Fibroblast of skin of left biceps (primary cell): Measurements from ENCODE around the gene ATP11A.
A peak's percentile ranks its signal among the peaks of the same experiment; 100 is the strongest.

ENCODE experiments used
- DNase-seq, 2 experiments: peaks; one replicate each; pipeline ENCODE4 v3.0.0-alpha.2; 2013; ENCODE audit warnings: low read depth in 2 of 2

Gene ATP11A

GRCh38 chr13:112723771-112724170, 33.9 kb downstream of the ATP11A start:
- no peak for DNase-seq

DNA sequence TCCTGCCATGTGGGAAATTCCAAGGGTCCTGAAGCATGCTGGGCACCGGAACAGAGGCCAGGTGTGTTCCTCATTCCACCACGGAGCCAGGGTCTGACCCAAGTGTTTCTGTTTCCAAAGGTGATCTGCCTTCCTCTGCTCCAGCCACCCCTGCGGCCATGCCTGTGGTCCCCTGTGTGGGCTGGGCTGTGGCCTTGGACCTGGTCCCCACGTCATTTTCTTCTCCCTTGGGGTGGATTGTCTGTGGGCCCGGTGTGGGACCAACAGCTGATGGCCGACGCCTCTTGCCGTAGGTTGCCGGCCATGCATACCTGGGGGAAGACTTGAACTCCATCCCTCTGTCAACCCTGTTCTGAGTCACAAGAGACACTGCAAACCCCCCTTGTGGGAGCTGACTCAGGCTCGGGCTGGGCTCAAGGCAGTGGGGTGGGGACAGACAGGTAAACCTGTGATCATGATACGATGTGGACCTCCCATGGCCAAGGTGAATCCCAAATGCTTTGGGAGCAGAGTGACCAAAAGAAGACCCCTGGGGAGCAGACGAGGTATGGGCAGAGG, 35.0 kb downstream of the ATP11A start:
- DNase-seq, result no peak

DNA sequence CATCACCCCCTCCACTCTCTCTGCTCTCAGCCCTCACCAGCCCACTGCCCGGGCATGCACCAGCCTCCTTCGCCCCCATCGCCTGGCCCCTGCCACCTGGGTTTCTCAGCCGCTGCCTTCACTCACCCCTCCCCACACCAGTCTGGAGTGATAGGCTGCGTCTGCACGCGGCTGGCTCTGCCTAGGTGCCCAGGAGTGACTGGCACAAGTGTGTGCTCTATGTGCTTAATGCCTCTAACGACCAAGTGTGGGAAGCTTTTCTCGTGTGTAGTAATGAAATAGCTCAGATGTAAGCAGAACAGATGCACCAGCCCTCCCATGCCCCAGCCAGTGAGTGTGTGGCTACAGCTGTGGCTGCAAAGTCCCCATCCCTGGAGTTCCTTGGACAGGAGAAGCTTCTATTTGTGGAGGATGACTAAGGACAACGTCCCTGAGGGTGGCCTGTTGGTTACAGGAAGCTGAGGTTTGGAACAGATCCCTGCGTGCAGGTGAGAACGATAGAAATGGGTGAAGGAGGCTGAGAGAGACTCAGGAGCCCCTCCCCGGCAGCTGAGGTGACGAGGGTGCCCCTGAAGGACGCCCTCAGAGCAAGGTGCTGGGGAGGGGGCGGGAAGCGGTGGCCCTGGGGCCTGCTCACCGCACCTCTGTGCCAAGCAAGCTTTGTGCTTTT, 35.6 kb downstream of the ATP11A start:
- no peak for DNase-seq

DNA sequence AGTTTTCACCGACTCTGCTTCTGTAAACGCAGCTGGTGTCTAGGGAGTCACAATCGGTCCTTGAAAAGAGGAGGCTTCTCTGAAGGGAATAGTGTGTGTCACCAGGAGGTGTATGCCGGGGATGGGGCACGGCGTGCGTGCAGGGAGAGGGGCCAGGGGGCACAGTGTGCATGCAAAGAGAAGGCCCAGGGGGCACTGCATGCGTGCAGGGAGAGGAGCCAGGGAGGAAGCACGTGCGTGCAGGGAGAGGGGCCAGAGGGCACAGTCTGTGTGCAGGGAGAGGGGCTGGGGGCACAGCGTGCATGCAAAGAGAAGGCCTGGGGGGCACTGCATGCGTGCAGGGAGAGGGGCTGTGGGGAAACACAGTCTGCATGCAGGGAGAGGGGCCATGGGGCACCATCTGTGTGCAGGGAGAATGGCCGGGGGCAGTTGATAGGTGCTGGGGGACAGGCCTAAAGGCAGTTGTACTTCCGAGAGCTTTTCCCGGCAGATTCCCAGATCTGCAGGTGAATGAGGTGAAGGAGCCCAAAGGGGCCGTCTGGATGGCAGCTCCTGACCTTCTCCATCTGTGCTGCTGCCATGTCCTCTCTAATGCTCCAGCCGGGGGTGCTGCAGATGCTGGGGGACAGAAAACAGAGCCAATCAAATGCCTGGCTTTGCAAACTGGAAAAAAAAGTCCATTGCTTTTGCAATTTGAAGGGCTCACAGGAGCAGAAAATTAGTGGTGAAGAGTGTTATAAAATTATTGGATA, 36.4 kb downstream of the ATP11A start:
- no peak for DNase-seq

DNA sequence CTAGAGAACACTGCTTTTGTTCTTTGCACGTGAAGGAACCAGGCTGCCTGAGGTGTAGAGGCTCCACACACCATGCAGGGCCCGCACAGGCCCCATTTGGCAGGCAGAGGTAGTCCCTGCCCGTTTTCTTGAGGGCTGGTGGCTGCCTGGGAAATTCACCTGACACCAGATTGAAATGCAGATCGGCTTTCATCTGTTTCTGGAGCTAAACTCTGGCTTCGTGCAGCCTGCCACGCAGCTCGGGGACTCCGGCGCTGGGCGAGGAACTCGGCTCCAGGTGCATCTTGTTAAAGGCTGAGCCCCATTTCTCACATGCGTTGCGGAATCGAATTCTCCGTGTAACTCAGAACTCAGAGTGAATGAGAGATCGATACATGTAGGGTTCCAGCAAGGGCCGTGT, 37.7 kb downstream of the ATP11A start:
- no peak for DNase-seq

DNA sequence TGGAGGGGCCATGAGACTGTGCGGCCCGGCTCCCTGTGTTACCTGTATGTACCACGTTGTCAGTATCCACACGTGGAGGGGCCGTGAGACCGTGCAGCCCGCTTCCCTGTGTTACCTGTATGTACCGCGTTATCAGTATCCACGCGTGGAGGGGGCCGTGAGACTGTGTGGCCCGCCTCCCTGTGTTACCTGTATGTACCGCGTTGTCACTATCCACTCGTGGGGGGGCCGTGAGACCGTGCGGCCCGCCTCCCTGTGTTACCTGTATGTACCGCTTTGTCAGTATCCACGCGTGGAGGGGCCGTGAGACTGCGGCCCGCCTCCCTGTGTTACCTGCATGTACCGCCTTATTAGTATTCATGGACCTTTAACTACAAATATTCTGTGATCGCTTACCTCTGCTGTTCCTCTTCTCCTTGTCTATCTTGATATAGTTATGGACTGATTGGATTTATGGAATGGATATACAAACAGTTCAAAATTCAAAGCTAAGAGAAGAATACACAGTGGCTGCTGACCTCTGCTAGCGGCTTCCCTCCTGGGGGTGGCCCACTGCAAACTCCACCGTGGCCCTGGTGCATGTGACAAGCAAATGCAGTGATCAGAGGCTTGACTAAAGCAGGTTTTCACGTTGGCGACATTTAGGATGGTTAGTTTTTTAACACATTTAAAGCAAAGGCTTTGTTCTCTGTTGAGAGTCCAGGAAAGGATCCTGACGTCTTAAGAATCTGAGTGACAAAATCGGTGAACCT, 38.7 kb downstream of the ATP11A start:
- DNase-seq, result no peak

DNA sequence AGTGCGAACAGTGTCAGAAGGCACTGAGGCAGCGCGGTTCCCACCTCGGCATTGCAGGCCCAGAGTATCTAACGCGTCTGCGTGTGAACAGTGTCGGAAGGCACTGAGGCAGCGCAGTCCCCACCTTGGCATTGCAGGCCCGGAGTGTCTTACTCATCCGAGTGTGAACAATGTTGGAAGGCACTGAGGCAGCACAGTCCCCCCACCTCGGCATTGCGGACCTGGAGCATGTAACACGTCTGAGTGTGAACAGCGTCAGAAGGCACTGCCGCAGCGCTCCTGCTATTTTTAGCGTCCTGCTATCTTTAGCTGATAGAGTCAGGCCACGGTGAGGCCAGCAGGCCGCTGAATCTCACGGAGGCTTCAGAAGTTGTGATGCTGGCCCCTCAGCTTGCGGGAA, 39.6 kb downstream of the ATP11A start:
- DNase-seq, result no peak

DNA sequence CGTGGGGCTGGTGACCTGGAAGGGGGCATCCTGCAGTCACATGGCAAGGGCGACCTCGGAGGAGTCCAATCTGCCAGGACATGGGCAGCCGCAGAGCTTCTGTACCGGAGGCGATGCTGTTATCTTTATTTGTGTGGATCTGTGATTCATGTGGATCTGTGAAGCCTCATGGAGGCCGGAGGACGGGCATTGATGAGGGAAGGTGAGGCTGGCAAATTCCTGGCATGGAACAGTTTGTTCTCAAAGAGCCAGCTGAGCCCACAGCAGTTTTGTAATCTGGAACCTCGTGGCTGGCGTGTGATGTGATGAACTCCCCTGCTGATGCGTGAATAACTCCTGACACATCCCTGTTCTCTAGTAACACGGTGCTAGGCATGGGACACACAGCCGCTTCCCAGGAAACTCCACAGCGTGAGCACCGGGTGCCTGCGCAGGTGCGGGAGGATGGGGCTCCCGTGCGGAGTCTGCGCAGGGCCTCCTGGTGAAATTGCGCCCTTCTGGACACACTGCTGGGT, 40.4 kb downstream of the ATP11A start:
- DNase-seq, result no peak

DNA sequence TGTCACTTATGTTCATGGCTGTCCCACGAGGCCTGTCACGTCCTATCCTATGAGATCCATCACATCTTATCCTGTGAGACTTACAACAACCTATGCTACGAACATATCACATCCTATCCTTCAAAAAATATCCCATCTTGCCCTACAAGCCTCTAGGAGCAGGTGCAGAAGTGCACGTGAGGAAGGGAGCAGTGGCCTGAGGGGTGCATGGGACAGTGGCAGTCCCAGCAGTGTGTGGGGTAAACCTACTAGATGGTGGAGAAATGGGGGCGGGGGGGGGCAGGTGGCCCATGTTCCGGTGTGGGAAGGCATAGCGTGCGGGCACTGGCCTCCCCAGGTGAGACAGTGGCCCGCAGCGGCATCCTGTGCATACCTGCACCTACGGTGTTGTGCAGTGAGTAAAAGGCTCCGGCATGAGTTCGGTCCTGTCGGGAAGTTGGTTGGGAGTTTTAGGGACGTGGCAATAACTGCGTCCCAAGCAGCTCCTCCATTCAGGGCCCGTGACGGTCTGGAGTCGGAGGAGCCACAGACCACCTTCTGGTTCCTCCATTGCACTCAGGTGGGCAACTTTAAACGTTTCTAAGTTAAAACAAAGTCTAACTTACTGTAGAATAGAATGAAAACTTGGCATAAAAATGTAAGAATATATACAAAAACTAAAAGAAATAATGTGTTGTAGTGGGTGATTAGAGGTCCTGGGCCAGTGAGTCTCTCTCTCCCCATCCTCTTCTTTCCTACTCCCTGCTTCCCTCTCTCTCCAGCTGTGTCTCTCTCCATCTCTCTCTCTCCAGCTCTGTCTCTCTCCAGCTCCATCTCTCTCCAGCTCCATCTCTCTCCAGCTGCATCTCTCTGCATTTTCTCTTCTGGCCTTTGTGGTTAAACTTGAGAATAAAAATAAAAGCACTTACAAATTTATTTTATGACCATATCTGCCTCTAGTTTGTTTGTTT, 42.1 kb downstream of the ATP11A start:
- DNase-seq, result no peak

GRCh38 chr13:112732679-112733078, 42.8 kb downstream of the ATP11A start:
- DNase-seq, result no peak

DNA sequence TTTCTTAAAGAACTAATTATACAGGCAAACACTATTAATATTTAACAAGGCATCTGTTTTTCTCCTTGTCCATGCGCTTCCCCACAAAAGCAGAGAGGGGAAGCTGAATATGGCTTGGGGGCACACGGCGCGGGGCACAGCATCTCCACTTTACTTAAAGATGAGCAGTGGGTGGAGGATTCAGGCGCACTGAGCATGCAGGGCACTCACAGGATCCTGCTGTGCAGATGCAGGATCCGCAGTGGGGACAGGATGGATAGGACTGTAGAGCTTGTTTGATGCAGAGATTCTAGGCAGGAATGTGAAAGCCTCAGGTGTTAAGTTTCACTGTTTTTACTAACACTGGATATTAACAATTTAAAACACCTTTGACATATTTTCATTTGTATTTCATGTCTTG, 43.3 kb downstream of the ATP11A start:
- DNase-seq, result no peak

- no peak for DNase-seq
Observed at GRCh38 chr13:112733661-112734379, 44.0 kb downstream of the ATP11A start.

DNA sequence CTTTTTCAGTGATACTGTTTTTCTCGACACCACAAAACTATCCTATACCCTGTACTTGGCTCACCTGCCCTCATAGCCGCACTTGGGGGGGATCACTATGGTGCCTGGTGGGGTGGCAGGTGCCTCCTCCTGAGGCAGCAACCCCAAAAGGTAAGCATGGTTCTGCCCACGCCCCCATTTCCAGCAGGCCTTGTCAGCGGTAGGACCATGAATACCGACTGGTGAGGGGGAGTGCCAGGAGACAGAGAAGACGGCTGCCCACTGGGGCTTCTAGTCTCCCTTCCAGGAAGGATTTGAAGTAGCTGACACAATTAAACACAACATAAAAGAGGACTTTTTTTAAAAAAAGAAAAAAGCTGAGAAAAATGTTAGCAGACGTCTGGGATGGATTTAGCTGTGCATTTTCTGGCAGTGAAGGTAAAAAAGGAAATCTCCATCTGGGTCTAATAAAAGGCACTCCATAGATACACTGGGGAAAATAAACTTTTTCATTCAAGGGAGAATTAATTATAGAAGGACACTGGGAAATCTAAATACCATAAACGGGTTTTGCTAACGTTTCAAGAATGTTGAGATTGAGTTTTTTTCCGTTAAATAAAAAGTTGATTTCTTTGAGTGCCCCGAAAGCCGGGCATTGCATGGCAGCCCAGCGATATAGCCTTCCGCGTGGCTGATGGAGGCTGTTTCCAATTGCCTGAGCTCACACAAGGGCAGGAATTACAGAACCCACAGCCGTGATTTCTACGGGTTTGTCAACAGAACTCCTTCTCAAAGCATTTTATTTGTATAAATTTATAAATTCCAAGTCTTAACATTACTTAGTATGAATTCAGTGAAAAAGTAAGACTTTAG, 45.1 kb downstream of the ATP11A start:
- peak; percentile 58 to 60 for DNase-seq

- no peak for DNase-seq
Observed at GRCh38 chr13:112735791-112736190, 46.0 kb downstream of the ATP11A start.

GRCh38 chr13:112737294-112737693, 47.5 kb downstream of the ATP11A start:
- no peak for DNase-seq

DNA sequence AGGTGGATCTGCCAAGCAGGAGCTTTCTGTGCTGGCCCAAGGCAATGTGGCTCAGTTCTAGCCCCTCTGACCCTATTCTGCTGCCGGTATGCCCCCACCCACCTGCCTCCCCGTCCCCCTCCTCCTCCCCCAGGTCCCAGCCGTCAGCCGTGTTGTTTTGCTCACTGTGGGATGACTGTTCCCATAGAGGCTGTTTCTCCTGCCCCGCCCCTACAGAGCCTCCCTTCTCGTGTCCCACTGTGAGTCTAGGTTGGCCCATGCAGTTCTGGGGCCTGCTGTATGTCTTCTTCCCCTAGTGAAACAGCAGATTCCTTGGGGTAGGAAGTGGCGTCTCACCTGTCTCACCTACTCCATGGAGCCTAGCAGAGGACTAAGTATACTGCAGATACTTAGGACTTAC, 48.8 kb downstream of the ATP11A start:
- no peak for DNase-seq

DNA sequence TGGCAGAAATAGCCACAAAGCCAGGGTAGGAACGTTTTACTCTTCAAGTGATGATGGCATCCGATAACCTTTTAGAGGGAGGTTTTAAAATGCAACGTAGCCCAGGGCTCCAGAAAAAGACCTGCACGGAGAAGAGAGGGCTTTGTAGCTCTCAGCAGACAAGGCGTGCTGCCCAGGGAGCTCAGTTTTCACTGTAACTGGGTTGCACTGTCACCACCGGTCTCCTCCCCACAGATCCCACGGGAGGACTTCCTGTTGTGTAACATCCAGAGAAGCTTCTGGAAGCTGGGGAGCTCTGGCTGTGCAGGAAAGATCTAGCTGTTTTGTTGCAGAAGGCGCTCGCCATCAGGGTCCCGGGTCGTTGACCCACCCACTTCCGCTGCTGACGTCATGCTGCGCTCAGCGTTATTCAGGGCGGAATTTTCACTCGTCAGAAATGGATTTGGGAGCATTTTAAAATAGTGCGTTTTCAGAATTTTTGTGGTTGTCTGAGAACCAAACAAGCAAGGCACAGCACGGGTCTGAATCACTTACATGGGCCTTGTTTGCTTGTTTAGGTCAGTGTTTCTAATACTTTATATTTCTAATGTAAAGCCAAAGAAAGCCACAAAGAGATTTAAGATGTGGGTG, 50.8 kb downstream of the ATP11A start:
- DNase-seq, result no peak

- DNase-seq, result no peak
Observed at GRCh38 chr13:112741185-112741755, 51.4 kb downstream of the ATP11A start.
